Measurements from ENCODE around the gene HNRNPA1L2.

- TF ChIP-seq JUNB (IDR thresholded peaks at IDR 0.05) (no peak), NR2C2 (IDR thresholded peaks at IDR 0.05; ENCODE audit: borderline replicate concordance, control insufficient read depth, insufficient read length, low read depth) (no peak), CTCF (IDR thresholded peaks at IDR 0.05 in 2 of 3, conservative IDR thresholded peaks at IDR 0.05 in 1 of 3; ENCODE audit: control insufficient read depth in 2 of 3, extremely low read depth in 1 of 3, insufficient read depth in 1 of 3, low read depth in 3 of 3, low read length in 3 of 3) (no peak), SMAD5 (IDR thresholded peaks at IDR 0.05; ENCODE audit: low read depth) (no peak), SP1 (IDR thresholded peaks at IDR 0.05; ENCODE audit: low read depth, low read length) (no peak), EP300 (IDR thresholded peaks at IDR 0.05; ENCODE audit: borderline replicate concordance in 1 of 2, control insufficient read depth in 1 of 2, low read depth in 2 of 2, low read length in 2 of 2) (no peak)
Observed at GRCh38 chr13:52642131-52642530, at the start of gene HNRNPA1L2.

All from GM12878 (cell line).